GM21526 (cell line): Measurements from ENCODE around the gene PFKP.

Source experiments
- ATAC-seq: cut with Tn5 transposase; IDR thresholded peaks from one replicate; pipeline ENCODE4 v1.9.1; 2021; ENCODE audit warnings: moderate library complexity; ENCODE audit not compliant: unreplicated experiment, low FRiP score

The PFKP gene

DNA sequence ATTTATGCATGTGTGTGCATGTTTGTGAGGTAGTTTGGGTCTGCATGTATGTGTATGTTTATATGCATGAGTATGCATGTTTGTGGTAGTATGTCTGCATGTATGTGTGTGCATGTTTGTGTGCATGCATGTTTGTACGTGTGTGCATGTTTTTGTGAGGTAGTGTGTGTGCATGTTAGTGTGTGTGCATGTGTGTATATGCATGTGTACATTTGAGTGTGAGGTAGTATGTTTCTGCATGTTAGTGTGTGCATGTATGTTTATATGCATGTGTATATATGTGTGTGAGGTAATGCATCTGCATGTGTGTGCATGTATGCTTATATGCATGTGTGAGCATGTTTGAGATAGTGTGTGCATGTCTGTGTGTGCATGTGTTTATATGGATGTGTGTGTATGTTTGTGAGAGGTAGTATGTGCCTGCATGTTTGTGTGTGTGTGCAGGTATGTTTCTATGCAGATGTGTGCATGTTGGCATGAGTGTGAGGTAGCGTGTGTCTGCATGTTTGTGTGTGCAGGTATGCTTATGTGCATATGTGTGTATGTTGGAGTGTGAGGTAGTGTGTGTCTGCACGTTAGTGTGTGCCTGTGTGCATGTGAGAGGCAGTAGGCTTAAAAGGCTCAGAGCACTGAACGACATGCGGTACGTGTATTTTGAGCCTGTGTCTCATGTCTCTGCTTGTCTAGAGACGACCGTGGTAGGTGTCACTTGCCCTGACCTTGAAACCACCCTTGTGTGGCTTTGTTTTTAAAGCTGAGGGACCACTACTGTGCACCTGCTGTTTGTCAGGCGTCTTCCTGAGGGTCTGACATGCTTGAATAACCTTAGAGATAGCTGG lies 43.7 kb downstream of the PFKP start:
- ATAC-seq = no peak

DNA sequence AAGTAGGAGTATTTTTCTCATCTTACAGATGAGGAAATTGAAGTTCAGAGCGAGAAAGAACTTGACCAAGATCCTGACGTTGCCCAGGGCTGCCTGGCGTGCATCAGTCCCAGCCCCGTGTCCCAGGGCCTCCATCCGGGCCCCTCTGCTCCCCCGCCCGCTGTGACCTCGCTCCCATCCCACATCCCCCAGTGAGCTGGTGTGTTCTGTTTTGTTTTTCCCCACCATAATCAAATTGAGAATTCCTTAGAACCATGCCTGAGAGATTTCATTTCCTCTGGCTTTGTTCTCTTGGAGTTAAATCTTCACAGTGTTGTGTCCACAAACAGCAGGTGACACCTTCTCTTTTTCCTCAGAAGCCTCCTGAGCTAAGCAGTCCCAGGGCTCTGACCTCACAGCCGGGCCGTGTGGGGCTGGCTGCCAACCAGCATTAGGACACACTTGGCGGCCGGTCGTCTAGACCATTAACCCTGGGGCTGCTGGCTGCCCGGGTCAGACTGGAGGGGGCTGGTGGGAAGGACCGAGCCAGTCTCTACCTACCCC lies 44.3 kb downstream of the PFKP start:
- no peak for ATAC-seq

- no peak for ATAC-seq
Measured at GRCh38 chr10:3113343-3113720, 46.0 kb downstream of the PFKP start.

DNA sequence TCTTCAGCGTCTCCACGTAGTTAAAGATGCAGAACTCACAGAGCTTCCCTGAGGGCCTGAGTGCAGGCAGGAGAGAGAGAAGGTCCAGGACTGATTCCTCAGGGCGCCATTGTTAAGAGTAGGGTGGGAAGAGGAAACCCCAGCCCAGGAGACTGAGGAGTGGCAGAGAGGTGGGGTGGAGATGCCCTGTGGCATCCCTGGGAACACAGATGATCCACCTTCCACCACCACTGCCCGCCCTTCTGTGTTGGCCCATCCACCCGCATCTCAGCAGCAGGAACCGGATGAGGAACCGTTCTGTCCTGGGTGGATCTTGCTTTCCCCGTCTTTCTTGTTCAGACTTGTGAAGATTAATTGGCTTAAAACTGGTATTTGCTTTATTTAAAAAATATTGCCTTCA lies 48.3 kb downstream of the PFKP start:
- no peak for ATAC-seq

GRCh38 chr10:3116508-3117100 lies 49.3 kb downstream of the PFKP start:
- no peak for ATAC-seq

DNA sequence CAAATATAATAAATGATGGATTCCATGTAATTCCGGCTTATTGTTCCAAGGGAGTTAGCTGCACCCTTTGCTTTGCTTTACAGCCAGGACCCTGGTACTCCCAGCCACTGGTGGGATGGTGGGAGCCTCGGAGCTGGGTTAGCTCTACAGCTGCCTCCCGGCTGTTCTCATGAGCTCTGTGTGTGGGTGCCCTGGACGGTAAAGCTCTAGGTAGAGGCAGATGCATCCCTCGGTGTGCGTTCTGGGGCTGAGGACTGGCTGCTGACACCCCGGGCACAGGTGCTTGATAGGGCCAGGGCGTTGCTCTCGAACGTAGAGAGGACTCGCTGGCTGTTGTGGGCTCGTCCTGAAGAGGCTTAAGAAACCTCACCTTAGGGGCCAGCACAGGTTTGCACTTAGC lies 50.1 kb downstream of the PFKP start:
- no peak for ATAC-seq

DNA sequence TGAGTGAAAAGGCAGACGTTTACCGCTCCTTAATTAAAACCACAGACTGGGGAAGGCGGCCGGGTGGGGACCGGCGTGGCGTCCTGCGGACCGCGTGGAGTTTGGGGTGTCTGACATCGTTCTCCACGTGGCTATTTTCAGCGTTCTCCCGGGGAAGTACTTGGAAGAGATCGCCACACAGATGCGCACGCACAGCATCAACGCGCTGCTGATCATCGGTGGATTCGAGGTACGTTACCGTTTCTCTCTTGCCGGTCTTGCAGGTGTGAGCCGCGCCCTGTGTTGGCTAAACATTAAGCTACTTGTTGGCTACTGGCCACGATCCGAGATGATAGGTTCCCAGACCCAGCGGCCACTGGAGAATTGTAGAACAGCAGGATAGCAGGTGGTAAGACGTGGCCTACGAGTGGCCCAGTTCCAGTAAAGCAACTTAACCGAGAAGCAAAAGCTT lies 51.3 kb downstream of the PFKP start:
- ATAC-seq = no peak

DNA sequence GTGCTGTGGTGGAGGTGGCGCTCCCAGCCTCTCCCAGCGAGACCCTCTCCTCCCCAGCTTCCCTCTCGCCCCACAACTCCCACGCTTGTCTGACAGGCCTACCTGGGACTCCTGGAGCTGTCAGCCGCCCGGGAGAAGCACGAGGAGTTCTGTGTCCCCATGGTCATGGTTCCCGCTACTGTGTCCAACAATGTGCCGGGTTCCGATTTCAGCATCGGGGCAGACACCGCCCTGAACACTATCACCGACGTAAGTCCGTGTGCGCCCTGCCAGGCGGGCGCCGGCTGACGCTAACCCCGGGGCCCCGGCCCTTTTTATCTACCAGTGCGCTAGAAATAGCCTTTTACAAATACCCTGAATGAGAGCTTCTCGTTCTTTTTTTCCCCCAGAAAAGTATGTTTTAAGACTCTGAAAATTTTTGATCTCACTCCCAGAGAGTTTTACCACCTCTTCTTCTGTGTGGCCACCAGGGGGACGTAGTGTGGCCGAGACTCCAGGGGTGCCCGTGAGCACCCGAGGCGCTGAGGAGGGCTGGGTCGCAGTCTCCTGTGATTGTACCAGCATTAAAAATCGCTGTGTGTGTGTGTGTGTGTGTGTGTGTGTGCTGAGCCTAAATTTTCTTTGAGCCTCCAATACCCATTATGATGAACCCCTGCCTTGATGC lies 52.6 kb downstream of the PFKP start:
- ATAC-seq = no peak

GRCh38 chr10:3122034-3122433 lies 54.7 kb downstream of the PFKP start:
- ATAC-seq = no peak

DNA sequence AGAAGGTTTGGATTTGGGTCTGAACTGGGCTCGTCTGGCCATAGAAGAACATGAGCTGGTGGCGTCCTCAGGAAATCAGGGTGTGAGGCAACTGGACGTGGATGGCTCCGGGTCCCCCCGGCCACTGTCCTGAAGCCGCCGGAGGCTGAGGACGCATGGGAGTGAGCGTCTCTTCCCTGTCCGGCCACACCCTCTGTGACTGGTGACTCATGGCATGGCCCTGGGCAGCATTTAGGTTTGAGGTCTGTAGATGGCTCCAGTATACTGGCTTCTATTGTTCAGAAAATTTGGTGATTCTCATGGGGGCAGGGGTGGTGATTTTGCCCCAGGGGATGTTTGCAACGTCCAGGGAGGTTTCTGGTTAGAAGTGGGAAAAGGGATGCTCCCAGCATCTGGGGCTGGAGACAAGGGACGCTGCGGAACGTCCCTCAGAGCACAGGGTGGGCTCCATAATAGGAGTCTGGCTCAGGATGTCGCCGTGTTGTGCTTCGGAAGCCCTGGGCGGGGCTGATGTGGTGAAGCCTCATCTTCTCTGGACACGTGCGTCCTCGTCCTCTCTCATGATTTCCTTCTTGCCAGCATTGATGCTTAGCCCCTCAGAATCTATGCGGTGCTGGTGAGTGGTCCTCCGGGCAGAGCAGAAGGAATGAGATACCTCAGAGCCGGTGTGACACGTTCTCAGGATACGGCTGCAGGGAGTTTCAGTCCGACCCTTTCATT lies 55.3 kb downstream of the PFKP start:
- no peak for ATAC-seq

DNA sequence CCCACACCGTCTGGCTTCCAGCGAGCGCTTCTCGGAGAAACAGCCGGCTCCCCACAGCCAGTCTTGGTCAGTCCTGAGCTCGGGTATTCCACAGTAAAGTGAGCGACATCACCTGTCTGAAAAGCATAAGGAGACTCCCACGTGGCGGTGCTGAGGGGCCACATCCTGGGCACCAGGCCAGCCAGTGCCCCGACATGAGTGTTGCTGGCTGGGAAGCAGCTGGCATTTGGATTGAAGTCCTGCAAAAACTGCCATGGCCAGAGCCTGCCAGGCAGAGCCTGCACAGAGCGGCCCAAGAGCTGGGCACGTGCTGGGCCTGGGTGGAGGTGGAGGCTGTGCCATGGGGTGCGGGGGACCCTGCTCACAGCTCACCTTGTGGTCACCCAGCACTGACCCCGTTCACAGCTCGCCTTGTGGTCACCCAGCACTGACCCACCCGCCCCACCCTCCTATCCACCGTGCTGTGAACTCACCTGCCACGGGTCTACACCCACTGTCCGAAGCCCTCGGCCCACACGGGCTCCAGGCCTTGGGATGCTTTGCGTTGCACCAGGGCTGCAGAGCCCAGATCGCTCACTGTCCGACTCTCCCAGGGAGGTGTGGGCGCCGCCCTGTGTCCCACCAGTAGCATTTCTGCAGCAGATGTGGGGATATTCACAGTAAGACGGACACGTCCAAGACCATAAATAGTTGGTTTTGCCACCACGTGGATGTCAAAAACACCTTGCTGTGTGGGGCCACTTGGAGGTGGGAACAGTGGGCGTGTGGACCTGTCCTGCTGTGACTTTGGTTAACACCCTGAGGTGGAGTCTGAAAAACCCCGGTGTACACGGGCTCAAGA lies 56.4 kb downstream of the PFKP start:
- ATAC-seq = no peak

DNA sequence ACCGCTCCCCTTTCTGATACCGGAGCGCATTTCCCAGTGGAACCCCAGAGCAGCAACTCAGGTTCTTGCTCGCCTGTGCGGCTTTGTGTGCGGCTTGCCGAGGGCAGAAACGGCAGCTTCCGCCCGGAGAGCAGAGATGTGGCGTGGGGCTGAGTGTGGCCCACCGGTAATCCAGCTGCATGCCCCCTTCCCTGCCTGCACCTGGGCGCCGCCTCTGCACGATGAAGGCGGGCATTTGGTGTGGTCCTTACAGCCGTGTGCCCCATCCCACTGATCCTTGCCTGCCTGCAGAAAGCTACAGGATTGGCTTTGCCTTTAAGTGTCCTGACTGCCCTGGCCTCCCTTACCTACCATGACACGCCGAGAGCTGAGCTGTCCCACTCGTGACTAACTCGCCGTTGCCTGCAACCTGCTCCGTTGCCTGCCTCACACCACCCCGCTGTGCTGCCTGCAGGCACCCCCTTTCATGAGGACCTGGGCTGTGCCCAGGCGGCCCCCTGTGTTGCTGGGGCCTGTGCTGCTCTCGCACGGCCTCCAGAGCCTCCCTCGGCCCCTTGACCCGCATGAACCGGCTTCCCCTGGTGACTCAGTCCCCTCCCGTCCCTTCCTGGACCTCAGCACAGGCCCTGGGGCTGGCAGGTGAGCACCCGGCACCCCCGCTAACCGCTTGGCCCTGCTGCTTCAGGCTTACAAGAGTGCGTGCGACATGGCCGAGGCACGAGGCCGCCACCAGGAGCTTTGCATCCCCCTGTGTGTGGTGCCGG lies 57.2 kb downstream of the PFKP start:
- no peak for ATAC-seq

DNA sequence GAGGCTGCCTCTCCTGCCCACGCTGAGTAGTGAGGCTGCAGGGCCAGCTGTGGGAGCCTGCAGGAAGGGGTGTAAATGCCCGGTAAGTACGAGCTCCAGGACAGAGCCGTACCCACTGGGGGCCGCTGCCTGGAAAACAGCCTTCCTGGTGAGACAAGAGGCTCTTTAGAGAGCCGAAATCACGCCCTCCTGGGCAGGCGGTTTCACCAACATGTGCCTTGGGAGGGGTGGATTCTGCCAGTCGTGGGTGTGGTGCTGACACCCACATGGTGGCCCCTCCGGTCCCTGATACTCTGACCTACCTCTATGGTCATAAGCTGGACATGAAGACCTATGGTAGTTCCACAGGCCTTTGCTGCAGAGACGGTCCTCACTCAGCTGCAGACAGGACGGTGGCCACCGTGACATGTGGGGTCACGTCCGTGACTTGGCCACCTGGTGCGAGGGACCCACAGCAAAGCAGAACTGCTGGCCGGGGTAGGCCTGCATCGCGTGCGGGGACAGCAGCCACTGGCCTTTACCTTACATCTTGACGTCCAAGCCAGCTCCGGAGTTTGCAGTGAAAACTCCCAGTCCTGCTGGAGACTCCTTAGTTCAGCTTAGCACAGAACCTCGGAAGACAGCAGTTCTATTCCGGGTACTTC lies 58.3 kb downstream of the PFKP start:
- no peak for ATAC-seq

- ATAC-seq = no peak
Measured at GRCh38 chr10:3126249-3126648, 58.9 kb downstream of the PFKP start.

GRCh38 chr10:3126741-3127346 lies 59.5 kb downstream of the PFKP start:
- ATAC-seq = no peak

- ATAC-seq = no peak
Measured at GRCh38 chr10:3127921-3128320, 60.6 kb downstream of the PFKP start.

DNA sequence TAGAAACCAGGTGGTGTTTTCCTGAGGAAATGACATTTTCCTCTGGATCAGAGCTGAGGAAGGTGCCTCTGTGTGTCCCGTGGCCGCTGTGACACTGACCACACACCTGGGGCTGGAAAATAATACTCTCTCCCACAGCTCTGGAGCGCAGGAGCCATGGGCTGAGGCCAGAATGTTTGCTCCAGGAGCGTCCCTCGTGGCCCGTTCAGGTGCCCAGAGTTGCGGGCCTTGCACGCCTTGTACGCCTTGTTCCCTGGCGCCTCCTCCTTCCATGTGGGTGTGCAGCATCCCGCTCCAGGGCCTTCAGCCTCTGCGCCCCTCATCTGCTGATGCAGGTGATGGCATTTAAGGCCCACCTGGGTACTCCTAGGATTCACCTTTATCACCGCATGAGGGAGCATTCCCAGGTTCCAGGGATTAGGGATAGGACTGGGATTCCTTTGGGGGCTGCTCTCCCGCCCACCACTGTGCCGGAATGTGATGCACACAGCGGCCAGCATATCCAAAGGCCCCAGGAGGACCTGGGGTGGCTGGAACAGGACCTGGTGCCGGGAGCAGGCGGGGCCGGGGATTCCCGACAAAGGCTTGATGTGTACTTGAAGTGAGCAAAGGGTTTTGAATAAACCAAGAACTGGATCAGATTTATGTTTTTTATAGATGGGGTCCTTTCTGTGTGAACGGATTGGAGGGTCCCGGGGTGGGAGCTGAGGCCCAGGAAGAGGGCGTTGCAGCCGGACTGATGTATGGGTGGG lies 61.2 kb downstream of the PFKP start:
- no peak for ATAC-seq
